IPS-11a (cell line): Measurements from ENCODE around the gene ZNF407.

Source experiments
- H3K4me3 ChIP-seq: one replicate; pipeline ENCODE4 v1.5.1; 2013; ENCODE audit warnings: low read depth, low read length, control low read depth

ZNF407 gene

GRCh38 chr18:74626049-74626874 is 28.6 kb downstream of the ZNF407 start:
- H3K4me3 ChIP-seq: no peak overlapping the region

- no peak overlapping the region for H3K4me3 ChIP-seq
Measured at GRCh38 chr18:74630804-74631203, 33.1 kb downstream of the ZNF407 start.

- H3K4me3 ChIP-seq: no peak overlapping the region
Measured at GRCh38 chr18:74631212-74631611, 33.5 kb downstream of the ZNF407 start.

DNA sequence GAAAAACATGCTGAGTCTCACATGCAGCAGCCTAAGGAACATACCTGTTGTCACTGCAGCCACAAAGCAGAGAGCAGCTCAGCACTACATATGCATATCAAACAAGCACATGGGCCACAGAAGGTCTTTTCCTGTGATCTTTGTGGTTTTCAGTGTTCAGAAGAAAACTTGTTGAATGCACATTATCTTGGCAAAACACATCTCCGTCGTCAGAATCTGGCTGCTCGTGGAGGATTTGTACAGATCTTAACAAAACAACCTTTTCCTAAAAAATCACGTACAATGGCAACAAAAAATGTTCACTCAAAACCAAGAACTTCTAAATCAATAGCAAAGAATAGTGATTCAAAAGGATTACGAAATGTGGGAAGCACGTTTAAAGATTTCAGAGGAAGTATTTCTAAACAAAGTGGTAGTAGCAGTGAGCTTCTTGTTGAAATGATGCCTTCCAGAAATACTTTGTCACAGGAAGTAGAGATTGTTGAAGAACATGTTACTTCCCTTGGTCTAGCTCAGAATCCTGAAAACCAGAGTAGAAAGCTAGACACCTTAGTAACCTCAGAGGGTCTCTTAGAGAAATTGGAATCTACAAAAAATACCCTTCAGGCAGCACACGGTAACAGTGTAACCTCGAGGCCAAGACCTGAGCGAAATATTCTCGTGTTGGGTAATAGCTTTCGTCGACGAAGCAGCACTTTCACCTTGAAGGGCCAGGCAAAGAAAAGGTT is 34.1 kb downstream of the ZNF407 start:
- no peak overlapping the region for H3K4me3 ChIP-seq

GRCh38 chr18:74632351-74632679 is 34.6 kb downstream of the ZNF407 start:
- no peak overlapping the region for H3K4me3 ChIP-seq

GRCh38 chr18:74632856-74633255 is 35.2 kb downstream of the ZNF407 start:
- H3K4me3 ChIP-seq: no peak overlapping the region

DNA sequence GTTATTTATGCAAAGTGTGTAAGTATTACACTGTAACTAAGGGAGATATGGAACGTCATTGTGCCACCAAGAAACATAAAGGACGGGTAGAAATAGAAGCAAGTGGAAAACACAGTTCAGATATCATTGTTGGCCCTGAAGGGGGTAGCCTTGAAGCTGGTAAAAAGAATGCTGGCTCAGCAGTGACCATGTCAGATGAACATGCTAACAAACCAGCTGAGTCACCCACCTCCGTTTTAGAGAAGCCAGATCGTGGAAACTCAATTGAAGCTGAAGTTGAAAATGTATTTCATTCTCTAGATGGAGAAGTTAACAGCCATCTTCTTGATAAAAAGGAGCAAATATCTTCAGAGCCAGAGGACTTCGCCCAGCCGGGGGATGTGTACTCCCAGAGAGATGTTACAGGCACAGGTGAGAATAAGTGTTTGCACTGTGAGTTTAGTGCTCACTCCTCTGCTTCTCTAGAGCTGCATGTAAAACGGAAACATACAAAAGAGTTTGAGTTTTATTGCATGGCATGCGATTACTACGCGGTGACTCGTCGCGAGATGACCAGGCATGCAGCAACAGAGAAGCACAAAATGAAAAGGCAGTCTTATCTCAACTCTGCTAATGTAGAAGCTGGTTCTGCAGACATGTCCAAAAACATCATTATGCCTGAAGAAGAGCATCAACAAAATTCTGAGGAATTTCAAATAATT is 36.1 kb downstream of the ZNF407 start:
- no peak overlapping the region for H3K4me3 ChIP-seq

GRCh38 chr18:74635224-74635975 is 37.7 kb downstream of the ZNF407 start:
- H3K4me3 ChIP-seq: no peak overlapping the region

DNA sequence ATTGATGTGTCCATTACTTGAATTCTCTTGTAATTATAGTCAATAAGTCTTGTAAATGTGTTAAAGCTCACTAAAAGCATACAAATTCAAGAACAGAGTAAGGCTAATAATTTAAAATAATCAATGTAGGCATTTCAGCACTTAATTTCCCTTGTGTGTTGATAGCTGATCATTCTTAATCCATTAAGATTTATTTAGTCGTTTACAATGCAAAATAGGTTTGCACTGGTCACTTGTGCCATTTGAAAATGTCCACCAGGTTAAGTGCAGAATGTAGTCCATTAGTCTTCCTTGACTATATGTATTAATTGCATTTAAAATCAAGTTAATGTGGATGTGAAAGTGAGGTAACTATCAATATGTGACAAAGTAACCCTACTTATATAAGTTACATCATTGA is 39.4 kb downstream of the ZNF407 start:
- no peak overlapping the region for H3K4me3 ChIP-seq

GRCh38 chr18:74638210-74638609 is 40.5 kb downstream of the ZNF407 start:
- no peak overlapping the region for H3K4me3 ChIP-seq

DNA sequence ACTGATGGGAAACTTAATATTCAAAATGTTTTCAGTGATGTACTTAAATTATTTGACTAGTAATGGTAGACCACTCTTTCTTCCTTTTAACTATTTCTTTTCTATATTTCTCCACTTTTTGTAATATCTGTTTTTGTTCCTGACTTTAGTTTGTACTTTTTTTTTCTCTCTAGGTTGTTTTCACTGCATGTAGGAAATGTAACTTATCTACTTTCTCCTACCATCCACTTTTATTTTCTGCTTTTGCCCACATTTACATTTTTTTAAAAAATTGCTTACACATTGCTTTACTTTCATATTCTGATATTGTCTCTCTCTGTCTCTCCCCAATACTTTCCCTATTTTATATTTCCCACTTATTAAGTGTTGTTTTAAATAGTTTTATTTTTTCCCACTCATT is 47.0 kb downstream of the ZNF407 start:
- no peak overlapping the region for H3K4me3 ChIP-seq

DNA sequence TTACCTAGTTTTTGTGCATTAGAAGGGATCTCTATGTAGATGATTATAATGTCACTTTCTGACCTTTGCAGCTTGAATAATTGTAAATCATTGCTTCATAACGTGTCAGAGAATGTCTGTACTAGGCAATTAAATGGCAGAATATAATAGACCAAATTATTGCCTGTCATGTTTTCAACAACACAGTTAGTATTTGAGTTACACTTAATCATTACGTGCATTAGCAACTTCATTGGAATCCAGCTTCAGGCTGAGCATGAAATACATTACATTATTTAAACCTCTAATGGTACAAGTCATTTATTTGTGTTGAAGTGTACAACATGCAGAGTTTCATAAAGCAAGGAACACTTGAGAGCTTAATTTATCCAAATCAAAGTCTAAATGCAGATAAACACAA is 48.0 kb downstream of the ZNF407 start:
- H3K4me3 ChIP-seq: no peak overlapping the region

DNA sequence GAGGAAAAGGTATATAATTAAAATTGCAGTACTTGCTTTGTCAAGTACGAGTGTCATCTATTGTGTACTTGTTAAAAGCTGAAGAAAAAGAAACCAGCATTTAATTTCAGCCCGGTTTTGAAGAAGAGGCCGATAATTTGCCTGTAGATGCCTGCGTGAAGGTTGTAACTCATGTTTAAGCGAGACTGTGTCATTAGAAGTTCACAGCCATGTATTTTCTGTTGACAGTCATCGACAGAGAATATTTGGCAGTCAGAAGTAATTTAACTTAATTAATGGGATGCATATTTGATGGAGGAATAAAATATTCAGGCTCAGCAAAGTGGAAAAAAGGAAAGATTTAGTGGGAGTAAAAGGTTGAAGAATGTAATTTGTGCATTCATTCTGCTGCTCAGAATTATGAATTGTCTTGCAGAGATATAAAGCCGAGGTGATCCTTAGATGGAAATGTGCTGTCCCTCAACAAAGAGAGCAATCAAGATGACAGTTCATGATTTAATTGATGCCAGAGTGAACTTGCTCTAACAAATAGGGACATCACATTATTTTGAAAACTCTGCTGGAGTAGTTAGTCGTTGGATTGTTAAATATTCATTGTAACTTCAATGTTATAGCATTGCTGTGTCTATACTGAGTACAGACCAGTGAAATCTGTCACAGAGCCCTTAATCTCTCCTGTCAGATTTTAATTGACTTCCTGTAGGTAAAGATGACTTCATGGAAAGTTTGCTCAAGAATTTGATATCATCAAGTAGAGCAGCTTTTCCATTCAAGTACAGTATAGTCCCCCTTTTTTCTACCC is 53.9 kb downstream of the ZNF407 start:
- no peak overlapping the region for H3K4me3 ChIP-seq

DNA sequence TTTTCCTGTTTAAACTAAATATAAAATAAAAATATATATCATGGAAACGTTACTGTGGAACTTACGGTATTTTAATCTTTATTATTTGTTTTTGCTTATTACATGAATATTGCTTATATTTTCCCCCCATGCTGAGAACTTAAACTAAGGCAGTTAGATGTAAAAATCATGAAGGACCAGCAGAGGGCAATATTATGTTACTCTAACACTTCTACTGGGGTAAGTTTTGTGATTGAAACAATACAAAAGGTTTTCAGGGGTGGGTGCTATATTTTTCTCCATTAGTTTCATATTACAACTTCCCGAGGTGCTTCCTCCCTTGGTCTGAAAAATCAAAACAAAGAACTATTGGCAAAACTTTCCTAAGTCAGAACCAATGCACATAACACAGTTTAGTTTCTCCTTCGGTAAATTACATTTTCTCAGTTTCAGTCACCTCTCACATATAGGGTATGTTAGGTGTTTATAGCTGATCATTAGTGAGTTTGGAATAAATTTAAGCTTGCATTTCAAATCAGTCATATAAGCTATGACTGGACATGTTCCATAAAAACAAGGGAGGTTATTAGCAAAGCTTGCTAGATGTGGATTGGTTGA is 54.8 kb downstream of the ZNF407 start:
- H3K4me3 ChIP-seq: no peak overlapping the region

DNA sequence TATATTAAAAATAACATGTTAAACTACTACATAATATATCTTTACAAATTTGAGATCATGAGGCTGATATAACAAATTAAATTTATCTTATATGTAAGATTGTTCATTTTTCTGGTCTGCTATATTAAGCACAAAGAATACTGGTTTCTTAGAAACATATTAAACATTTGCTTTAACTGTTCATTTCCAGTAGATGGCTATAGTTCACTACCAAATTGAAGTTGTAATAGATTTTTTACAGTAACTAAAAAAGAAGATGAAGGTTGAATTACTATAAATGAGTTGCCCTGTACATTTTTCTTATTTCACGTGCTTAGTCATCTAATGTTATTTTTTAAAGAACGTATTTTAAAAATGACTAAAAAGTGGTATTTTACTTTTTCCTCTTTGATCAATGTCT is 57.0 kb downstream of the ZNF407 start:
- H3K4me3 ChIP-seq: no peak overlapping the region

- no peak overlapping the region for H3K4me3 ChIP-seq
Measured at GRCh38 chr18:74661008-74661407, 63.3 kb downstream of the ZNF407 start.

GRCh38 chr18:74661691-74662090 is 64.0 kb downstream of the ZNF407 start:
- H3K4me3 ChIP-seq: no peak overlapping the region

- no peak overlapping the region for H3K4me3 ChIP-seq
Measured at GRCh38 chr18:74662622-74663021, 65.0 kb downstream of the ZNF407 start.

DNA sequence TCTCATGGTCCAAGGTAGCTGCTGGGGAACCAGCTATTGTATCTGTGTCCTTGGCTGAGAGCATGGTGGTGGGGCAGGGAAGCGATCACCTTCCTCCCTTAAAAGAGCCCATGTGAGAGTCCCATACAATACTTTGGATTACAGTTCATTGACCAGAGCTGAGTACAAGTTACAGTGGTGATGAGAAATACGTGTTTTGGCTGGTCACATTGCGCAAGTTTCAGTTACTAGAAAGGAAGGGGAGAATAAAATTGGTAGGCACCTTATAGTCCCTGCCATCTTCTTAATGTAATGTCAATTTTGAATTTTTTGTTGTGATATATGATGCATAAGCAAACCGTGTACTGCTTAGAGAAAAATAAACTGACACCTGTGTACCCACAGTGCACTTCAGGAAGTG is 67.7 kb downstream of the ZNF407 start:
- H3K4me3 ChIP-seq: no peak overlapping the region

DNA sequence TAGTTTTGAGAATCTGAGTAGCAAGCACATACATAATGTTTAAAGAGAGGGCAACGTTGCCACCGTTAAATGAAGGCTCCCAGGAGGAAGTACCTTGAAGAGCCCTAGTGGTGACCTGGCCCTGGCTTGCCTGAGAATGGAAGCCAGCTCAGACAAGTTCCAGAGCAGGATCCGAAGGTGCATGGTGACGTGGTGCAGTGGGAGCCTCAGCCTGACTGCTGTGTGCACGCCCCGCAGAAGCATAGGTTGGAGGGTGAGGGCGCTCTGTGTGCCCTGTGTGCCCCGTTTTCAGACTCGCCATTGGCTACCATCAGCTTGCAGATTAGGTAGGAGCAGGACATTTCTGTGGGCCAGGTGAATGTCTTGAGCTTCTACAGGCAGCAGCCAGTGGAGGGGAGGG is 68.2 kb downstream of the ZNF407 start:
- H3K4me3 ChIP-seq: no peak overlapping the region
